Kidney epithelial cell (primary cell): Measurements from ENCODE around the gene API5. TPM values are rescaled to one million over a fixed set of nuclear protein-coding genes. Genes with fewer than 3 reads are reported as not detected.

Experiments used
- DNase-seq: peaks from one replicate; pipeline ENCODE4 v3.0.0-alpha.2; 2010; ENCODE audit warnings: low read depth
- H3K27me3 ChIP-seq: 2 replicates; pipeline ENCODE4 v1.6.0; 2011; ENCODE audit warnings: low read length; ENCODE audit not compliant: control insufficient read depth, insufficient read depth
- H3K36me3 ChIP-seq: 2 replicates; pipeline ENCODE4 v1.5.1; 2011; ENCODE audit warnings: low read length; ENCODE audit not compliant: control insufficient read depth, insufficient read depth
- H3K4me3 ChIP-seq: 2 replicates; pipeline ENCODE4 v1.5.1; 2011; ENCODE audit warnings: low read depth, mild to moderate bottlenecking, control low read depth, low read length
- CTCF ChIP-seq: IDR thresholded peaks from 2 replicates; pipeline ENCODE4 v1.5.1; 2011; ENCODE audit warnings: mild to moderate bottlenecking, moderate library complexity, low read length, control low read depth, inconsistent platforms; ENCODE audit not compliant: insufficient read depth, poor library complexity, severe bottlenecking
- total RNA-seq: library from RNA; depleted of rRNA; stranded (reverse); fragments of >200 nt; gene quantifications from 2 replicates; pipeline ENCODE4 v1.2.3, GENCODE V29; 2015

API5 gene
- total RNA-seq, 1 donor from 2014 or later = 132 TPM

- no peak for TF ChIP-seq CTCF
- Histone ChIP-seq H3K27me3 (no peaks in the 10 kb centered on the region), H3K36me3 (no peaks in the 10 kb centered on the region)
Observed at GRCh38 chr11:43356336-43356735, 44.5 kb downstream of the API5 start.

GRCh38 chr11:43358279-43358800, 46.5 kb downstream of the API5 start:
- Histone ChIP-seq H3K4me3 (peak overlapping the region; percentile 99), H3K36me3 (no peaks in the 10 kb centered on the region), H3K27me3 (no peaks in the 10 kb centered on the region)
- no peak for TF ChIP-seq CTCF
- DNase-seq = no peak

More at GRCh38 chr11:43356336-43356735, 44.5 kb downstream of the API5 start:
- DNase-seq = no peak
- no peak overlapping the region for H3K4me3 ChIP-seq

GRCh38 chr11:43358801-43359421, 47.1 kb downstream of the API5 start, which contains the start of gene TTC17:
TTC17 (plus strand) TSS chr11:43358920; CDS start chr11:43358955, 35 bp downstream.
- no peaks in the 10 kb centered on the region for H3K27me3 ChIP-seq
- no peaks in the 10 kb centered on the region for H3K36me3 ChIP-seq
- peak within 1 kb of the TSS; percentile 99 for H3K4me3 ChIP-seq
- peak; percentile 70 for DNase-seq
- TF ChIP-seq CTCF = no peak

- peak overlapping the region; percentile 99 for H3K4me3 ChIP-seq
- no peak for DNase-seq
- no peaks in the 10 kb centered on the region for H3K36me3 ChIP-seq
- TF ChIP-seq CTCF = no peak
- no peaks in the 10 kb centered on the region for H3K27me3 ChIP-seq
Observed at GRCh38 chr11:43359422-43359818, 47.6 kb downstream of the API5 start.

- H3K4me3 ChIP-seq = peak overlapping the region; percentile 9
- no peak for DNase-seq
- TF ChIP-seq CTCF = no peak
- no peaks in the 10 kb centered on the region for H3K36me3 ChIP-seq
- H3K27me3 ChIP-seq = no peaks in the 10 kb centered on the region
Observed at GRCh38 chr11:43360361-43361032, 48.7 kb downstream of the API5 start.
